Activated CD4-positive, alpha-beta T cell treated with anti-CD3 and anti-CD28 coated beads for 1 hour (primary cell): ENCODE measurements around the gene ARHGAP4.

ENCODE experiments used
- DNase-seq: peaks from one replicate; pipeline ENCODE4 v3.0.0-alpha.2; 2020

ARHGAP4 gene

DNA sequence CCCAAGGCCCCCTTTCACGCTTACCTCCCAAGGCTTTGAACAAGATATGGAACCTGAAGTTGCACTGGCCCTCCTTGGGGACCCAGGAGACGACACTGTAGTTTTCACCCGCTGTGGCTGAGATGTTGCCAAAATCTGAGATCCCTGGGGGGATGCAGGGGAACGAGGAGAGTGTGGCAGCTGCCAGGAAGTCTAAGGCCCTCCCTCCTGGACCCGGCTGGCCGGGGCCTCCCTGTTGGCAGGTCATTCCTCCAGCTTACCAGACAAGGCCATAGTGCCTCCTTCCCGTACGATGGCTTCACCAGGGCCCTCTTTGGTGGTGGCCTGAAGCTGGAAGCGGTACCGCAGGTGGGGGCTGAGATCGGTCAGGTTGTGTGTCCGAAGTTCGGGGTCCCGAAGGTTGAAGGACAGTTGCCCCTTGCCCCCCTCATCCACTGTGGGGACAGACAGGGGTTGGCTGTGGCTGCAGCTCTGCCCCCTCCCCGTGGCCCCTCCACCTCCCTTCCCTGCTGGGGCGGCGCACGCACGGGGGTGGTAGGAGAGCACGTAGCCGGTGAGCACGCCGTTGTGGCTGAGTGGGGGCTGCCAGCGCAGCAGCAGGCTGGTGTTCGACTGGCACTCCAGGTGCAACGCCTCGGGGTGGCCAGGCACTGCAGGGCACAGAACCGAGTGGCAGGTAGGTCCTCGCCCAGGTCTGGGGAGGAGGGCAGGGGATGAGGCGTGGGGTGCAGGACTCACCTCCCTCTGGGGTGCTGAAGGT is 61.3 kb downstream of the ARHGAP4 start:
- DNase-seq, result no peak

DNA sequence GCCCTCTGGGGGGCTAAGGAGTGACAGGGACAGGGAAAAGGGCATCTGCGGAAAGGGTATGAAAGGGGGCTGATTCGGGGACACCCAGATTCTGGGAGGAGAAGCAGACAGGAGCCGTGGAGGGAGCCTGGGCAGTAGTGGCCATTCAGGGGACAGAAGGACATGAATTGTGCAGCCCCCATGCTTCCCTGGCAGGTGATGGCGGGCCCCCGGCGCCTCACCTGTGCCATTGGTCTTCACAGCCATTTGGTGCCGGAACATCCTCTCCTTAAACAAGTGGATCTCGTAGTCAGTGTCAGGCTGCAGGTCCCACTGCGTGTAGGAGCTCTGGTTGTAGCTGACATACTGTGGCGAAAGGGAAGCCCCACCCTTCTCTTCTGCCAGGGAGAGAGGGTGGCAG is 62.0 kb downstream of the ARHGAP4 start:
- DNase-seq, result no peak

- no peak for DNase-seq
Measured at GRCh38 chrX:153863251-153863991, 62.6 kb downstream of the ARHGAP4 start.

- DNase-seq, result no peak
Measured at GRCh38 chrX:153862369-153863250, 63.5 kb downstream of the ARHGAP4 start.

DNA sequence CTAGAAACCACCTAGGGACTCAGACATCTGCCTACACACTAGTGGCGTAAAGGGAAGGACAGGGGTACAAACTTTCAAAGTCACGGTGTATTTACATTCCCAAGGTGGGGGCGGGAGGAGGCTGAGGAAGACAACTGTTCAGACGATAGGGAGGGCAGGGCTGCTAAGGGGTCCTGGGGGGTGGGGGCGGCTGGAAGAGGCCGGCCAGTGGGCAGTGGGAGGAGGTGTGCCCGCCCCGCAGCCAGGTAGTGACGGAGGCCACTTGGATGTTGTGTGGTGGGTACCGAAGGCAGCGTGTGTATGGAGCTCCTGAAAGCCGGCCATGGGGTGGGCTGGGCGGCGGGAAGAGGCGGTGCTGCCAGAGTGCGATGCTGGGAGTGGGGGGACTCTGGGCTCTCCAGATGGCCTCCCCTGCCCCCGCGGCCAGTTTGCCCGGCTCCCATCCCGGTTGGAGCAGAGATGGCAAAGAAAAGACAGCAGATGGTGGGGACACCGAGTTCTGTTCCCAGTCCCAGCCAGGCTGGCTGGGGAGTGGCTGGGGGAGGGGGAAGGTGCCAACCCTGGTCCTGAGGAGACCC is 64.2 kb downstream of the ARHGAP4 start:
- no peak for DNase-seq

GRCh38 chrX:153861151-153861550 is 64.9 kb downstream of the ARHGAP4 start:
- DNase-seq, result no peak
